ENCODE measurements around the gene SLC26A5.

Gene SLC26A5

GRCh38 chr7:103398483-103399127 lies 47.4 kb downstream of the SLC26A5 start:
- TF ChIP-seq, protein P1, sequence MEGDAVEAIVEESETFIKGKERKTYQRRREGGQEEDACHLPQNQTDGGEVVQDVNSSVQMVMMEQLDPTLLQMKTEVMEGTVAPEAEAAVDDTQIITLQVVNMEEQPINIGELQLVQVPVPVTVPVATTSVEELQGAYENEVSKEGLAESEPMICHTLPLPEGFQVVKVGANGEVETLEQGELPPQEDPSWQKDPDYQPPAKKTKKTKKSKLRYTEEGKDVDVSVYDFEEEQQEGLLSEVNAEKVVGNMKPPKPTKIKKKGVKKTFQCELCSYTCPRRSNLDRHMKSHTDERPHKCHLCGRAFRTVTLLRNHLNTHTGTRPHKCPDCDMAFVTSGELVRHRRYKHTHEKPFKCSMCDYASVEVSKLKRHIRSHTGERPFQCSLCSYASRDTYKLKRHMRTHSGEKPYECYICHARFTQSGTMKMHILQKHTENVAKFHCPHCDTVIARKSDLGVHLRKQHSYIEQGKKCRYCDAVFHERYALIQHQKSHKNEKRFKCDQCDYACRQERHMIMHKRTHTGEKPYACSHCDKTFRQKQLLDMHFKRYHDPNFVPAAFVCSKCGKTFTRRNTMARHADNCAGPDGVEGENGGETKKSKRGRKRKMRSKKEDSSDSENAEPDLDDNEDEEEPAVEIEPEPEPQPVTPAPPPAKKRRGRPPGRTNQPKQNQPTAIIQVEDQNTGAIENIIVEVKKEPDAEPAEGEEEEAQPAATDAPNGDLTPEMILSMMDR (IDR thresholded peaks at IDR 0.05; ENCODE audit: insufficient read depth, low read depth, low read length, missing control alignments) = no peak
- H3K4me3 ChIP-seq (ENCODE audit: low read length) = no peak overlapping the region
- DNase-seq (ENCODE audit: low read depth) = no peak

DNA sequence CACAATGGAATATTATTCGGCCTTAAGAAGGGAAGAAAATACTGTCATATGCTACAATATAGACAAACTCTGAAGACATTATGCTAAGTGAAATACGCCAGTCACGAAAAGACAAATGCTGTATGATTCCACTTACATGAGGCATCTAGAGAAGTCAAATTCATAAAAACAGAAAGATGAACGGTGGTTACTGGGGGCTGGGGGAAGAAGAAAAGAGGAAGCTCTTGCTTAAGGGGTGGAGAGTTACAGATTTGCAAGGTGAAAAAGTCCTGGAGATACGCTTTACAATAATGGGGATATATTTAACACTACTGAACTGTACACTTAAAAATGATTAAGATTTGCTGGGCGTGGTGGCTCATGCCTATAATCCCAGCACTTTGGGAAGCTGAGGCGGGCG lies 49.5 kb downstream of the SLC26A5 start:
- no peak for DNase-seq (ENCODE audit: low read depth)
- TF ChIP-seq, protein P1 (IDR thresholded peaks at IDR 0.05; ENCODE audit: insufficient read depth, low read depth, low read length, missing control alignments) = no peak
- no peak overlapping the region for H3K4me3 ChIP-seq (ENCODE audit: low read length)

DNA sequence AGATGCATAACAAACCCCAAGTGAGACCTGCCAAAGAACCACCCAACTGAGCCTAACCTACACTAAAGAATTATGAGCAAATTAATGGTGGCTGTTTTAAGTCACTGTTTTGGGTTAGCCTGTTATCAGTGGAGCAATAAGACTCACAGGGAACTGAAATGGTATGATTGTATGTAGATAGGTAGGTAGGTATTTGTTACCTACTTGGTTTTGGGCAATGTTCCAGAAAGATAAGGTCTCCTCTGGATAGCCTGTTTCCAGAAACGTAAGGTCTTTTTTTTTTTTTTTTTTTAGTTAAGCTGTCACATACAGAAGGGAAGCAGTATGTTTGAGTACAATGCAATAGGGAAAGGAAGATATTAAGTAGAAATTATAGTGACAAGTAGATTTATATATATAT lies 50.9 kb downstream of the SLC26A5 start:
- TF ChIP-seq, protein P1 (IDR thresholded peaks at IDR 0.05; ENCODE audit: insufficient read depth, low read depth, low read length, missing control alignments) = no peak
- H3K4me3 ChIP-seq (ENCODE audit: low read length) = no peak overlapping the region
- no peak for DNase-seq (ENCODE audit: low read depth)

GRCh38 chr7:103394566-103394965 lies 51.4 kb downstream of the SLC26A5 start:
- DNase-seq (ENCODE audit: low read depth) = no peak
- TF ChIP-seq, protein P1 (IDR thresholded peaks at IDR 0.05; ENCODE audit: insufficient read depth, low read depth, low read length, missing control alignments) = no peak
- H3K4me3 ChIP-seq (ENCODE audit: low read length) = no peak overlapping the region

- TF ChIP-seq, protein P1 (IDR thresholded peaks at IDR 0.05; ENCODE audit: insufficient read depth, low read depth, low read length, missing control alignments) = no peak
- peak; percentile 22 for DNase-seq (ENCODE audit: low read depth)
- no peak overlapping the region for H3K4me3 ChIP-seq (ENCODE audit: low read length)
Observed at GRCh38 chr7:103391976-103392375, 54.0 kb downstream of the SLC26A5 start.

DNA sequence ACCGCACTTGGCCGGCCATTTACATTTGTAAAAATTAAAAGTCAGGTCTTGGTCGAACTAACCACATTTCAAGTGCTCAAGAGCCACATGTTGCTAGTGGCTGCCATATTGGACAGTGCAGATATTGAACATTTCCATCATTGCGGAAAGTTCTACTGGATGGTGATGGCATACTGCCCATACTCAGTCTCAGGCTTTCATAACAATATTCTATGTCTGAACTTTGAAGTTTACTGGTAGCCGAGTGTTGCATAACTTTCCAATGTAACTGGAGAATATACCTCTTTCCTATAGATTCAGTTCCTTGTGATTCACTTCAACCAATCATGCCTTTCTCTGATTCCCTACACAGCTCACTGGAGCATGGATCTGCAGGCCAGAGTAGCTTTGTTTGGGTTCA lies 54.9 kb downstream of the SLC26A5 start:
- H3K4me3 ChIP-seq (ENCODE audit: low read length) = no peak overlapping the region
- DNase-seq (ENCODE audit: low read depth) = no peak
- TF ChIP-seq, protein P1 (IDR thresholded peaks at IDR 0.05; ENCODE audit: insufficient read depth, low read depth, low read length, missing control alignments) = no peak

DNA sequence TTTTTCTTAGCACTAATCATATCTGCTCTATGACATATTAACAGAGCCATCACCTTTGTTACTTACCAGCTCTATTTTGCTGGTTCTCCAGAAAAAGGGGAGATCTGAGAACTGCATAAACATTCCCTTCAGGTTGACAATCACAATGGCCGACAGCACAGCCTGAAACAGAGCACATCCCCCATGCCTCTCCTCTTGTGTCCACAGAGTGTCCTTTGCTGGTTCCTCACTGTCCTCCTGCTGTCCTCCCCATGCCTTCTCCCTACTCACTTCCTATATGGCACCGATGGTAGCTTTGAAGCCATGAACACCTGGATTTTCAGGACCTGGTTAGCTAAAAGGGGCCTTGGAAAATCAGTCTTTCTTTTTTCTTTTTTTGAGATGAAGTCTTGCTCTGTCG lies 56.7 kb downstream of the SLC26A5 start:
- no peak overlapping the region for H3K4me3 ChIP-seq (ENCODE audit: low read length)
- DNase-seq (ENCODE audit: low read depth) = no peak
- TF ChIP-seq, protein P1 (IDR thresholded peaks at IDR 0.05; ENCODE audit: insufficient read depth, low read depth, low read length, missing control alignments) = no peak
